GM18498 (cell line): ENCODE results near the gene DMRTB1.

Experiments
- ATAC-seq: cut with Tn5 transposase; IDR thresholded peaks from one replicate; pipeline ENCODE4 v1.9.1; 2021; ENCODE audit warnings: mild to moderate bottlenecking, moderate library complexity; ENCODE audit not compliant: unreplicated experiment

DMRTB1 gene

GRCh38 chr1:53459321-53460175 is at the start of gene DMRTB1:
DMRTB1 (plus strand) TSS chr1:53459399; CDS start chr1:53459454, 55 bp downstream.
- no peak for ATAC-seq

- no peak for ATAC-seq
These were observed 49.5 kb upstream of the DMRTB1 start for GRCh38 chr1:53409695-53410094.

GRCh38 chr1:53410100-53410541 is 49.1 kb upstream of the DMRTB1 start:
- ATAC-seq: no peak

- no peak for ATAC-seq
These were observed 48.5 kb upstream of the DMRTB1 start for GRCh38 chr1:53410701-53411100.

GRCh38 chr1:53411541-53412152 is 47.6 kb upstream of the DMRTB1 start:
- ATAC-seq: no peak

- ATAC-seq: no peak
These were observed 46.7 kb upstream of the DMRTB1 start for GRCh38 chr1:53412285-53413174.

GRCh38 chr1:53413175-53414001 is 45.8 kb upstream of the DMRTB1 start:
- no peak for ATAC-seq

- no peak for ATAC-seq
These were observed 44.6 kb upstream of the DMRTB1 start for GRCh38 chr1:53414632-53415031.

- no peak for ATAC-seq
These were observed 43.8 kb upstream of the DMRTB1 start for GRCh38 chr1:53415432-53415831.

GRCh38 chr1:53416269-53416813 is 42.9 kb upstream of the DMRTB1 start:
- no peak for ATAC-seq

GRCh38 chr1:53417074-53417511 is 42.1 kb upstream of the DMRTB1 start:
- ATAC-seq: no peak

GRCh38 chr1:53419034-53419433 is 40.2 kb upstream of the DMRTB1 start:
- ATAC-seq: no peak

- ATAC-seq: no peak
These were observed 38.9 kb upstream of the DMRTB1 start for GRCh38 chr1:53420341-53420740.

- no peak for ATAC-seq
These were observed 38.0 kb upstream of the DMRTB1 start for GRCh38 chr1:53421208-53421607.

GRCh38 chr1:53430261-53430660 is 28.9 kb upstream of the DMRTB1 start:
- ATAC-seq: no peak

- no peak for ATAC-seq
These were observed 28.4 kb upstream of the DMRTB1 start for GRCh38 chr1:53430779-53431178.

GRCh38 chr1:53431244-53431643 is 28.0 kb upstream of the DMRTB1 start:
- no peak for ATAC-seq

GRCh38 chr1:53431805-53432565 is 27.2 kb upstream of the DMRTB1 start:
- ATAC-seq: no peak

GRCh38 chr1:53432611-53433010 is 26.6 kb upstream of the DMRTB1 start:
- no peak for ATAC-seq
